ENCODE results near the gene PRPF19.

PRPF19 gene

DNA sequence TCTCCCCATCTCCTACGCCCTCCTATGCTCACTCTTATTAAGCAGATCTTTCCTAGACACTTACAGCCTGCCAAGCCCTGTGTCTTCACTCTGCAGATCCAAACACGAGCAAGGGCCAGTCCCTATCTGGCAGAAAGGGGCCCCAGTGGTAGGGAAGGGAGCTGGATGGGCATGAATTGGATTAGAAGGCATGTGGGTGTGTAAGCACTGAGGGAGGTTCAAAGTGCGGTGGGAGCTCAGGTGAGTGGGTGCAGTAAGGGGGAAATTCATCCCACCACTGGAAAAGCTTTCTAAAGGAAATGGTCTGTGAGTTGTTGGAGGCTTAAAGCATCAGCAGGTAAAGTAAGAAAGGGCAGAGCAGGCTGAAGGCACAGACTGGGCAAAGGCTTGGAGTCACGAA lies 23.4 kb upstream of the PRPF19 start:
- no peak overlapping the region for H3K4me3 ChIP-seq (ENCODE audit: control insufficient read depth, low read depth, low read length)
- DNase-seq (ENCODE audit: low read depth) = no peak
- TF ChIP-seq, protein P1, sequence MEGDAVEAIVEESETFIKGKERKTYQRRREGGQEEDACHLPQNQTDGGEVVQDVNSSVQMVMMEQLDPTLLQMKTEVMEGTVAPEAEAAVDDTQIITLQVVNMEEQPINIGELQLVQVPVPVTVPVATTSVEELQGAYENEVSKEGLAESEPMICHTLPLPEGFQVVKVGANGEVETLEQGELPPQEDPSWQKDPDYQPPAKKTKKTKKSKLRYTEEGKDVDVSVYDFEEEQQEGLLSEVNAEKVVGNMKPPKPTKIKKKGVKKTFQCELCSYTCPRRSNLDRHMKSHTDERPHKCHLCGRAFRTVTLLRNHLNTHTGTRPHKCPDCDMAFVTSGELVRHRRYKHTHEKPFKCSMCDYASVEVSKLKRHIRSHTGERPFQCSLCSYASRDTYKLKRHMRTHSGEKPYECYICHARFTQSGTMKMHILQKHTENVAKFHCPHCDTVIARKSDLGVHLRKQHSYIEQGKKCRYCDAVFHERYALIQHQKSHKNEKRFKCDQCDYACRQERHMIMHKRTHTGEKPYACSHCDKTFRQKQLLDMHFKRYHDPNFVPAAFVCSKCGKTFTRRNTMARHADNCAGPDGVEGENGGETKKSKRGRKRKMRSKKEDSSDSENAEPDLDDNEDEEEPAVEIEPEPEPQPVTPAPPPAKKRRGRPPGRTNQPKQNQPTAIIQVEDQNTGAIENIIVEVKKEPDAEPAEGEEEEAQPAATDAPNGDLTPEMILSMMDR (IDR thresholded peaks at IDR 0.05; ENCODE audit: control insufficient read depth, insufficient read depth, low read depth, low read length, missing control alignments) = no peak

DNA sequence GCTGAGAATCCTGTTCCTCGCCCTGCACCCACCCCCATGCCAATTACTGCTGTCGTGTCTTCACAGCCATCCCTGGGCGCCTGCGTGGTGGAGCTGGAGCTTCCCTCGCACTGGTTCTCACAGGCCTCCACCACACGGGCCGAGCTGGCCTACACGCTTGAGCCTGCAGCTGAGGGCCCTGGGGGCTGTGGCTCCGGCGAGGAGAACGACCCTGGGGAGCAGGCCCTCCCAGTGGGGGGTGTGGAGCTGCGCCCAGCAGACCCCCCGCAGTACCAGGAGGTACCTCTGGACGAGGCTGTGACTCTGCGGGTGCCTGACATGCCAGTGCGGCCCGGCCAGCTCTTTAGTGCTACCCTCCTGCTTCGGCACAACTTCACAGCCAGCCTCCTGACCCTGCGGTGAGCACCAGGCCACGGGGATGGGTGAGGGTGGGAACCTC lies 22.2 kb upstream of the PRPF19 start:
- TF ChIP-seq, protein P1 (IDR thresholded peaks at IDR 0.05; ENCODE audit: control insufficient read depth, insufficient read depth, low read depth, low read length, missing control alignments) = no peak
- DNase-seq (ENCODE audit: low read depth) = no peak
- no peak overlapping the region for H3K4me3 ChIP-seq (ENCODE audit: control insufficient read depth, low read depth, low read length)

DNA sequence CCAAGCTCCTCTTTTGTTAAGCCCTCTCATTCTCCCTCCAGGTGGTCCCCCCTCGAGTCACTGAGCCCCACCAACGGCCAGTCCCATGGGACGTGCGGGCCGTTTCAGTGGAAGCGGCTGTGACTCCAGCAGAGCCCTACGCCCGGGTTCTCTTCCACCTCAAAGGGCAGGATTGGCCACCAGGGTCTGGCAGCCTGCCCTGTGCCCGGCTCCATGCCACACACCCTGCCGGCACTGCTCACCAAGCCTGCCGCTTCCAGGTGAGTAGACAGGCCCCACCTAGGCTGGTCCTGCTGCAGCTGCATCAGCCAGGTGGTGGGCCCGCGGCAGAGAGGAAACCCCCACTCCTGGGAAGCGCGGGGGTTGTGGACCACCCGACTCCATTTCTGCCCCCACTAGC lies 21.2 kb upstream of the PRPF19 start:
- TF ChIP-seq, protein P1 (IDR thresholded peaks at IDR 0.05; ENCODE audit: control insufficient read depth, insufficient read depth, low read depth, low read length, missing control alignments) = no peak

DNA sequence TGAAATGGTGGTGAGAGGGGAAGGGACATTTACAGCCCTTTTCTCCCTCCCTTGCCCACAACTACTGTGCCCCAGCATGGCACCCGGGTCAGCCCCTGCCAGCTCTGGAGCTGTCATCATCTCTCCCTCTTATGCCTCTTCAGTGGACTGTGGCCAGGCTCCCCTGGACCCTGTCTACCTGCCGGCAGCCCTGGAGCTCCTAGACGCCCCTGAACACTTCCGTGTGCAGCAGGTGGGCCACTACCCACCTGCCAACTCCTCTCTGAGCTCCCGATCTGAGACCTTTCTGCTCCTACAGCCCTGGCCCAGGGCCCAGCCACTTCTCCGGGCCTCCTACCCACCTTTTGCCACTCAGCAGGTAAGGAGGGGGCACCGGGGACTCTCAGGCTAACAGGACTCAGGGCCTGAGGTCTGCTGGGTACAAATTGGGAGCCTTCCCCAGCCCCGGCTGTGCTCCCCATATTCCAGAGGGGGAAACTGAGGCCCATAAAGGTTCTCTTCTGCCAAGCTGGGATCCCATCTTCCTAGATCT lies 20.7 kb upstream of the PRPF19 start:
- TF ChIP-seq, protein P1 (IDR thresholded peaks at IDR 0.05; ENCODE audit: control insufficient read depth, insufficient read depth, low read depth, low read length, missing control alignments) = no peak
- DNase-seq (ENCODE audit: low read depth) = no peak
- no peak overlapping the region for H3K4me3 ChIP-seq (ENCODE audit: control insufficient read depth, low read depth, low read length)

More for the DNA sequence above, 21.2 kb upstream of the PRPF19 start:
- no peak for DNase-seq (ENCODE audit: low read depth)
- no peak overlapping the region for H3K4me3 ChIP-seq (ENCODE audit: control insufficient read depth, low read depth, low read length)

DNA sequence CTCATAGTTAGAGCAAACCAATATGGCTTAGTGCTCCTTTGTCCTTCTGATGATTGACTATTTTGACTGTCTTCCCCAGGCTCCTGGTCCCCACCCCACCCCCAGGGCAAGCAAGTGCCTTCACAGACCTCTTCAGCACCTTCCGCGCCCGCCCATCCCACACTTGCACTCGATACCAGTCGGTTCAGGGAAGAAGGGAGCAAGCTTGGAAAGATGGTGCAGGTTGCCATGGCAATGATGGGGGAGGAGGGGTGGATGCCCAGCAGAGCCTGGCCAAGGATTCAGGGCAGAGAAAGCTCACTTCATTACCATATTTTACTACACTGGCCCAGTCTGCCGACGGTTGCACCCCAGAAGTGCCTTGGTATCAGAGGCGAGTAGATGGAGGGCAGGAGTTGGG lies 20.1 kb upstream of the PRPF19 start:
- TF ChIP-seq, protein P1 (IDR thresholded peaks at IDR 0.05; ENCODE audit: control insufficient read depth, insufficient read depth, low read depth, low read length, missing control alignments) = no peak

DNA sequence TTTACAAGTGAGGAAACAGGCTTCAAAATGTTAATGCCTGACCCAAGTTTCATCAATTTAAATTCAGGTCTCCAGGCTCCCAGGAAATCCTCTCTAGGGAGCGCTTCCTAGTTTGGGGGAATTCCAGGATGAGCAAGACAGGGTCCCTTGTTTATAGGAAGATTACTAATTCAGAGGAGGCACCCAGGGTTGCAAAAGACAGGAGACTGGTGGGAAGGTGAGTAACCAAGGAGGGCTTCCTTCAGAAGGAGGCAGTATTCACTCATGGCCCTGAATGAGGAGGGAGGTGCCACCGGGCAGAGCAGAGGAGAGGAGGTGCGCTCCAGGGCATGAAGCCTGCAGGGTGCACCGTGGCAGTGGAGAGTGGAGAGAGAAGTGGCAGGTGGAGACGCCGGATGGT lies 19.5 kb upstream of the PRPF19 start:
- no peak overlapping the region for H3K4me3 ChIP-seq (ENCODE audit: control insufficient read depth, low read depth, low read length)
- peak; percentile 16 for DNase-seq (ENCODE audit: low read depth)
- TF ChIP-seq, protein P1 (IDR thresholded peaks at IDR 0.05; ENCODE audit: control insufficient read depth, insufficient read depth, low read depth, low read length, missing control alignments) = no peak

More for the DNA sequence above, 20.1 kb upstream of the PRPF19 start:
- no peak for DNase-seq (ENCODE audit: low read depth)
- no peak overlapping the region for H3K4me3 ChIP-seq (ENCODE audit: control insufficient read depth, low read depth, low read length)

Measured in AG09309 (cell line).